Measurements from ENCODE around the gene KRTAP6-2. TPM values are rescaled to one million over a fixed set of nuclear protein-coding genes. Genes with fewer than 3 reads are reported as not detected.

Gene KRTAP6-2
- total RNA-seq = not detected
- long read RNA-seq = 0 reads

GRCh38 chr21:30598802-30599201 is at the start of gene KRTAP6-2:
KRTAP6-2 (minus strand) TSS chr21:30598902; CDS start chr21:30598874, 28 bp downstream.
- no peak for DNase-seq
- no peak for ATAC-seq (ENCODE audit: poor library complexity)
- intact Hi-C loops (cut with DNase I) = no loop called here

- intact Hi-C loops (cut with DNase I) = no loop called here
- ATAC-seq (ENCODE audit: poor library complexity) (no peak), DNase-seq (no peak)
These were observed 48.3 kb upstream of the KRTAP6-2 start for GRCh38 chr21:30646904-30647414.

GRCh38 chr21:30642564-30642963 is 43.9 kb upstream of the KRTAP6-2 start, which contains the start of gene KRTAP20-3:
KRTAP20-3 (plus strand) TSS chr21:30642864.
- intact Hi-C loops (cut with DNase I) = no loop called here
- ATAC-seq (ENCODE audit: poor library complexity) = no peak
- DNase-seq = no peak

GRCh38 chr21:30638686-30639085 is 40.0 kb upstream of the KRTAP6-2 start:
- intact Hi-C loops (cut with DNase I) = no loop called here
- ATAC-seq (ENCODE audit: poor library complexity) (no peak), DNase-seq (no peak)

- ATAC-seq (ENCODE audit: poor library complexity) (no peak), DNase-seq (no peak)
- intact Hi-C loops (cut with DNase I) = no loop called here
These were observed 36.2 kb upstream of the KRTAP6-2 start, which contains the start of gene KRTAP20-2 for GRCh38 chr21:30634906-30635305. KRTAP20-2 (plus strand) TSS chr21:30635206; CDS start chr21:30635264, 58 bp downstream.

GRCh38 chr21:30629200-30629599 is 30.5 kb upstream of the KRTAP6-2 start:
- DNase-seq = no peak
- intact Hi-C loops (cut with DNase I) = no loop called here
- ATAC-seq (ENCODE audit: poor library complexity) = no peak

- ATAC-seq (ENCODE audit: poor library complexity) (no peak), DNase-seq (no peak)
- intact Hi-C loops (cut with DNase I) = no loop called here
These were observed 29.4 kb upstream of the KRTAP6-2 start for GRCh38 chr21:30628109-30628508.

GRCh38 chr21:30625449-30626165 is 26.9 kb upstream of the KRTAP6-2 start:
- intact Hi-C loops (cut with DNase I) = no loop called here
- no peak for DNase-seq
- no peak for ATAC-seq (ENCODE audit: poor library complexity)

- DNase-seq = no peak
- ATAC-seq (ENCODE audit: poor library complexity) = no peak
- intact Hi-C loops (cut with DNase I) = no loop called here
These were observed 24.7 kb upstream of the KRTAP6-2 start for GRCh38 chr21:30623362-30623761.

- ATAC-seq (ENCODE audit: poor library complexity) = no peak
- DNase-seq = no peak
- intact Hi-C loops (cut with DNase I) = no loop called here
These were observed 21.8 kb upstream of the KRTAP6-2 start, which contains the start of gene KRTAP20-4 for GRCh38 chr21:30620522-30620921. KRTAP20-4 (plus strand) TSS chr21:30620627.

- ATAC-seq (ENCODE audit: poor library complexity) (no peak), DNase-seq (no peak)
- intact Hi-C loops (cut with DNase I) = no loop called here
These were observed 21.4 kb upstream of the KRTAP6-2 start for GRCh38 chr21:30620080-30620479.

GRCh38 chr21:30616125-30616524 is 17.4 kb upstream of the KRTAP6-2 start, which contains the start of gene KRTAP20-1:
KRTAP20-1 (plus strand) TSS chr21:30616425; CDS start chr21:30616455, 30 bp downstream.
- intact Hi-C loops (cut with DNase I) = no loop called here
- DNase-seq (no peak), ATAC-seq (ENCODE audit: poor library complexity) (no peak)

- ATAC-seq (ENCODE audit: poor library complexity) (no peak), DNase-seq (no peak)
- intact Hi-C loops (cut with DNase I) = no loop called here
These were observed 16.5 kb upstream of the KRTAP6-2 start for GRCh38 chr21:30615199-30615598.

- ATAC-seq (ENCODE audit: poor library complexity) = no peak
- intact Hi-C loops (cut with DNase I) = no loop called here
- no peak for DNase-seq
These were observed 15.1 kb upstream of the KRTAP6-2 start, which contains the start of gene KRTAP6-1 for GRCh38 chr21:30613836-30614235. KRTAP6-1 (minus strand) TSS chr21:30613930; CDS start chr21:30613904, 26 bp downstream.

GRCh38 chr21:30612132-30612531 is 13.4 kb upstream of the KRTAP6-2 start:
- ATAC-seq (ENCODE audit: poor library complexity) (no peak), DNase-seq (no peak)
- intact Hi-C loops (cut with DNase I) = no loop called here

- intact Hi-C loops (cut with DNase I) = no loop called here
- DNase-seq = no peak
- no peak for ATAC-seq (ENCODE audit: poor library complexity)
These were observed 7.3 kb upstream of the KRTAP6-2 start for GRCh38 chr21:30605968-30606367.

- intact Hi-C loops (cut with DNase I) = no loop called here
- no peak for DNase-seq
- ATAC-seq (ENCODE audit: poor library complexity) = no peak
These were observed 2.1 kb upstream of the KRTAP6-2 start, which contains the start of gene KRTAP22-1 for GRCh38 chr21:30600787-30601186. KRTAP22-1 (plus strand) TSS chr21:30601087.

GRCh38 chr21:30592140-30592539 is 6.6 kb downstream of the KRTAP6-2 start, which contains the start of gene KRTAP6-3:
KRTAP6-3 (plus strand) TSS chr21:30592440; CDS start chr21:30592446, 6 bp downstream.
- intact Hi-C loops (cut with DNase I) = no loop called here
- no peak for ATAC-seq (ENCODE audit: poor library complexity)
- DNase-seq = no peak

- no peak for ATAC-seq (ENCODE audit: poor library complexity)
- no peak for DNase-seq
- intact Hi-C loops (cut with DNase I) = no loop called here
These were observed 8.4 kb downstream of the KRTAP6-2 start, which contains the start of gene KRTAP22-2 for GRCh38 chr21:30590297-30590696. KRTAP22-2 (minus strand) TSS chr21:30590397.

- intact Hi-C loops (cut with DNase I) = no loop called here
- DNase-seq (no peak), ATAC-seq (ENCODE audit: poor library complexity) (no peak)
These were observed 15.8 kb downstream of the KRTAP6-2 start for GRCh38 chr21:30582870-30583269.
